H1 (cell line): ENCODE results near the gene SMARCA4. TPM values are rescaled to one million over a fixed set of nuclear protein-coding genes. Genes with fewer than 3 reads are reported as not detected.

Experiments
- EP300 ChIP-seq, 2 experiments: IDR thresholded peaks; 1 replicate in 1 of 2; 2 replicates in 1 of 2; pipeline ENCODE4 v1.6.1; 2011 to 2012; ENCODE audit warnings: low read depth in 2 of 2, low read length in 2 of 2, mild to moderate bottlenecking in 2 of 2, borderline replicate concordance in 1 of 2, inconsistent platforms in 1 of 2, moderate library complexity in 1 of 2
- PHF8 ChIP-seq: fragments of 200-600 bp; sonication (generic); conservative IDR thresholded peaks from 2 replicates; pipeline ENCODE4 v1.7.1; 2012; ENCODE audit warnings: low read depth, mild to moderate bottlenecking, inconsistent platforms, low read length, moderate library complexity
- SIRT6 ChIP-seq: IDR thresholded peaks from one replicate; pipeline ENCODE4 v1.7.1; 2012; ENCODE audit warnings: low read length, inconsistent platforms
- TAF7 ChIP-seq: optimal IDR thresholded peaks from 2 replicates; pipeline ENCODE3; 2011; ENCODE audit warnings: low read depth, mild to moderate bottlenecking, inconsistent platforms, low read length, moderate library complexity, borderline replicate concordance
- YY1 ChIP-seq: IDR thresholded peaks from 2 replicates; pipeline ENCODE4 v1.6.1; 2011; ENCODE audit warnings: low read depth, mild to moderate bottlenecking, low read length
- ZNF274 ChIP-seq: IDR thresholded peaks from 2 replicates; pipeline ENCODE4 v1.7.0; 2012; ENCODE audit warnings: low read length, borderline replicate concordance; ENCODE audit errors: extremely low read depth
- polyA plus RNA-seq, 7 experiments: library from polyadenylated mRNA; depleted of rRNA in 3 of 7; stranded (reverse) in 5 of 7; unstranded in 2 of 7; fragments of >200 nt in 5 of 7; fragments of 200-250 nt in 2 of 7; gene quantifications; 1 replicate in 5 of 7; 2 replicates in 1 of 7; 4 replicates in 1 of 7; pipeline versions ENCODE4 v1.2.1 to v1.2.3, GENCODE V29; 2011 to 2013; ENCODE audit warnings: missing spikeins in 2 of 7, mixed read lengths in 2 of 7
- total RNA-seq: library from RNA; stranded (reverse); fragmentation: NEBNext Ultra II Directional; extraction: Animal tissue kit (Norgen Biotek cat#: 25700); gene quantifications from 2 replicates; pipeline ENCODE4 v1.2.1, GENCODE V29; 2021

SMARCA4 gene
- total and polyA plus RNA-seq, 2 of the 8 experiments (the other 6 are each of a cell fraction or from before 2014, with no cell fraction given) = 86.4 to 263 TPM

GRCh38 chr19:11045536-11045935 is 84.7 kb downstream of the SMARCA4 start (continued):
- TF ChIP-seq TAF7 (no peak), SIRT6 (no peak), EP300 (IDR thresholded peaks at IDR 0.05; ENCODE audit: borderline replicate concordance in 1 of 2, low read depth in 2 of 2, low read length in 2 of 2) (no peak), YY1 (no peak), PHF8 (no peak), ZNF274 (no peak)
